SK-N-MC (cell line): ENCODE data around the gene VWA1.

Source experiments
- DNase-seq: peaks from one replicate; pipeline ENCODE4 v3.0.0-alpha.2; 2011; ENCODE audit warnings: low read depth, low spot score
- H3K27ac ChIP-seq: fragments of 200-600 bp; sonication (generic); 2 replicates; pipeline ENCODE4 v1.5.1; 2016; ENCODE audit warnings: mixed run types
- H3K36me3 ChIP-seq: fragments of 200-600 bp; sonication (generic); 2 replicates; pipeline ENCODE4 v1.6.1; 2017; ENCODE audit warnings: antibody characterized with exemption, low read length, mixed read lengths; ENCODE audit not compliant: insufficient read depth
- H3K4me3 ChIP-seq: fragments of 200-600 bp; sonication (generic); 2 replicates; pipeline ENCODE4 v1.5.1; 2016
- H3K9ac ChIP-seq: fragments of 200-600 bp; sonication (generic); 2 replicates; pipeline ENCODE4 v1.8.0; 2017; ENCODE audit warnings: mixed run types, mixed read lengths; ENCODE audit not compliant: insufficient read length
- H3K9me3 ChIP-seq: fragments of 200-600 bp; sonication (generic); 2 replicates; pipeline ENCODE4 v1.6.1; 2017; ENCODE audit warnings: low read depth, mild to moderate bottlenecking, antibody characterized with exemption, low read length, moderate library complexity, mixed read lengths
- EZH2 ChIP-seq: fragments of 200-600 bp; sonication (generic); IDR thresholded peaks from one replicate; pipeline ENCODE4 v1.6.1; 2017; ENCODE audit warnings: antibody characterized with exemption
- FOXP2 ChIP-seq: optimal IDR thresholded peaks from 2 replicates; pipeline ENCODE3; 2011; ENCODE audit warnings: mild to moderate bottlenecking, moderate library complexity; ENCODE audit not compliant: insufficient read depth; ENCODE audit errors: extremely low read length, control extremely low read depth
- POLR2AphosphoS5 ChIP-seq: IDR thresholded peaks from 2 replicates; pipeline ENCODE4 v1.6.1; 2012; ENCODE audit warnings: mild to moderate bottlenecking, low read depth, low read length, borderline replicate concordance

VWA1 gene

GRCh38 chr1:1435911-1436629 lies 580 bp downstream of the VWA1 start:
- peak overlapping the region; percentile 73 for H3K4me3 ChIP-seq
- DNase-seq = no peak
- H3K9ac ChIP-seq = no peak overlapping the region

GRCh38 chr1:1436630-1437032 lies 1.1 kb downstream of the VWA1 start:
- Histone ChIP-seq H3K27ac (no peak overlapping the region), H3K4me3 (peak overlapping the region; percentile 73; the same call in 1 of the 2 replicates), H3K9ac (no peak overlapping the region), H3K36me3 (no peaks in the 10 kb centered on the region), H3K9me3 (no peaks in the 10 kb centered on the region)
- TF ChIP-seq EZH2 = no peak
- no peak for TF ChIP-seq FOXP2
- TF ChIP-seq POLR2AphosphoS5 = no peak
- DNase-seq = no peak

More at GRCh38 chr1:1435911-1436629, 580 bp downstream of the VWA1 start:
- TF ChIP-seq POLR2AphosphoS5 (no peak), EZH2 (no peak)
- no peaks in the 10 kb centered on the region for H3K36me3 ChIP-seq
- no peaks in the 10 kb centered on the region for H3K9me3 ChIP-seq
- no peak overlapping the region for H3K27ac ChIP-seq

GRCh38 chr1:1437033-1437903 lies 1.8 kb downstream of the VWA1 start:
- TF ChIP-seq FOXP2 = no peak
- TF ChIP-seq POLR2AphosphoS5 = no peak
- TF ChIP-seq EZH2 = no peak
- Histone ChIP-seq H3K9me3 (no peaks in the 10 kb centered on the region), H3K4me3 (no peak overlapping the region), H3K36me3 (no peaks in the 10 kb centered on the region), H3K9ac (no peak overlapping the region), H3K27ac (no peak overlapping the region)
- DNase-seq = no peak

- no peak for DNase-seq
- Histone ChIP-seq H3K27ac (no peak overlapping the region), H3K9ac (no peak overlapping the region), H3K4me3 (no peak overlapping the region), H3K9me3 (no peaks in the 10 kb centered on the region), H3K36me3 (no peaks in the 10 kb centered on the region)
- no peak for TF ChIP-seq POLR2AphosphoS5
- TF ChIP-seq EZH2 = no peak
- TF ChIP-seq FOXP2 = no peak
Observed at GRCh38 chr1:1437904-1438376, 2.5 kb downstream of the VWA1 start.

- H3K27ac ChIP-seq = no peak overlapping the region
- no peaks in the 10 kb centered on the region for H3K36me3 ChIP-seq
- TF ChIP-seq EZH2 (no peak), FOXP2 (no peak), POLR2AphosphoS5 (no peak)
- no peak overlapping the region for H3K9ac ChIP-seq
- H3K4me3 ChIP-seq = no peak overlapping the region
- no peaks in the 10 kb centered on the region for H3K9me3 ChIP-seq
- DNase-seq = no peak
Observed at GRCh38 chr1:1438531-1439381, 3.3 kb downstream of the VWA1 start.

GRCh38 chr1:1439546-1440261 lies 4.2 kb downstream of the VWA1 start:
- Histone ChIP-seq H3K9ac (no peak overlapping the region), H3K27ac (no peak overlapping the region), H3K36me3 (no peaks in the 10 kb centered on the region), H3K4me3 (no peak overlapping the region), H3K9me3 (no peaks in the 10 kb centered on the region)
- no peak for DNase-seq
- TF ChIP-seq EZH2 = no peak

- no peak overlapping the region for H3K9ac ChIP-seq
- no peaks in the 10 kb centered on the region for H3K9me3 ChIP-seq
- no peak overlapping the region for H3K27ac ChIP-seq
- no peak overlapping the region for H3K4me3 ChIP-seq
- no peak for DNase-seq
- TF ChIP-seq EZH2 (no peak), FOXP2 (no peak), POLR2AphosphoS5 (no peak)
- no peaks in the 10 kb centered on the region for H3K36me3 ChIP-seq
Observed at GRCh38 chr1:1440262-1441001, 4.9 kb downstream of the VWA1 start.
